ENCODE measurements around the gene TOMM20. TPM values are rescaled to one million over a fixed set of nuclear protein-coding genes. Genes with fewer than 3 reads are reported as not detected.

Gene TOMM20
- total and polyA plus RNA-seq, 2 donors (not counting 1 experiment from before 2014, with no cell fraction given), result 25.0 to 77.3 TPM

GRCh38 chr1:235133086-235133485 lies 4.4 kb upstream of the TOMM20 start:
- no peak overlapping the region for H3K4me3 Mint-ChIP-seq
- H3K27me3 Mint-ChIP-seq, result no peaks in the 10 kb centered on the region
- no peak for ATAC-seq (ENCODE audit: low read depth)
- H3K4me2 ChIP-seq (replicated peaks; ENCODE audit: low read depth, low read length, poor library complexity, severe bottlenecking), result no peak overlapping the region
- intact Hi-C loops (cut with micrococcal nuclease), result no loop called here
- H4K20me1 ChIP-seq (ENCODE audit: control insufficient read depth, insufficient read depth, low read length, poor library complexity, severe bottlenecking), result no peaks in the 10 kb centered on the region
- no peak overlapping the region for H3K27ac Mint-ChIP-seq
- peaks cover 13% of the 10 kb centered on the region for H3K79me2 ChIP-seq (ENCODE audit: control insufficient read depth, insufficient read depth, low read length)
- H3K9me3 ChIP-seq (ENCODE audit: control extremely low read depth in 1 of 3, control insufficient read depth in 2 of 3, insufficient read depth in 1 of 3, low read length in 2 of 3), result no peaks in the 10 kb centered on the region
- ChIA-PET CTCF (interaction anchor here (0.6 kb wide), 1 partner anchor 20 kb away, joined by 3 read pairs; no protein-coding TSS in a partner anchor), POLR2A (interaction anchor here (1.3 kb wide), 1 partner anchor 27 kb away, joined by 3 read pairs; the partner anchor contains the start of gene RBM34)
- no peak for DNase-seq
- H2AFZ ChIP-seq (ENCODE audit: insufficient read depth, low read depth, low read length, poor library complexity, severe bottlenecking), result no peak overlapping the region
- H3K27ac ChIP-seq (ENCODE audit: low read length in 2 of 2), result no peak overlapping the region
- no peak overlapping the region for H3K4me3 ChIP-seq (ENCODE audit: control extremely low read depth in 1 of 5, extremely low read depth in 1 of 5, insufficient read depth in 1 of 5, low read depth in 2 of 5, low read length in 4 of 5)
- H3K9me3 Mint-ChIP-seq (ENCODE audit: insufficient read depth), result no peaks in the 10 kb centered on the region
- peaks cover 0 to 4% of the 10 kb centered on the region in 2 donors for H3K4me1 ChIP-seq (ENCODE audit: control insufficient read depth in 2 of 2, insufficient read depth in 2 of 2, low read length in 2 of 2)
- peaks cover 10 to 48% of the 10 kb centered on the region in 2 experiments for H3K36me3 ChIP-seq (replicated peaks in 1 of 2; ENCODE audit: control extremely low read depth in 1 of 2, control insufficient read depth in 1 of 2, extremely low read depth in 1 of 2, insufficient read depth in 2 of 2, low read length in 1 of 2)
- peaks cover 7% of the 10 kb centered on the region for H3K4me1 Mint-ChIP-seq
- no peak overlapping the region for H3K9ac ChIP-seq (ENCODE audit: low read length)
- WGBS (ENCODE audit: insufficient coverage), result 100% methylated on average over 1 of the region's 3 CpGs
- TF ChIP-seq EZH2 (IDR thresholded peaks at IDR 0.05; ENCODE audit: borderline replicate concordance, insufficient read depth, low read depth, low read length, poor library complexity, severe bottlenecking), result no peak
- no peak for TF ChIP-seq CTCF (IDR thresholded peaks at IDR 0.05)
- H3K27me3 ChIP-seq (replicated peaks in 1 of 4; ENCODE audit: control extremely low read depth in 1 of 4, control insufficient read depth in 3 of 4, insufficient read depth in 4 of 4, low read length in 3 of 4), result no peaks in the 10 kb centered on the region

GRCh38 chr1:235131961-235132360 lies 3.3 kb upstream of the TOMM20 start:
- H3K4me1 ChIP-seq (ENCODE audit: control insufficient read depth in 2 of 2, insufficient read depth in 2 of 2, low read length in 2 of 2), result peaks cover 8 to 12% of the 10 kb centered on the region in 2 donors
- H3K36me3 ChIP-seq (replicated peaks in 1 of 2; ENCODE audit: control extremely low read depth in 1 of 2, control insufficient read depth in 1 of 2, extremely low read depth in 1 of 2, insufficient read depth in 2 of 2, low read length in 1 of 2), result peaks cover 8 to 37% of the 10 kb centered on the region in 2 experiments
- no peak overlapping the region for H3K27ac Mint-ChIP-seq
- no peaks in the 10 kb centered on the region for H3K9me3 ChIP-seq (ENCODE audit: control extremely low read depth in 1 of 3, control insufficient read depth in 2 of 3, insufficient read depth in 1 of 3, low read length in 2 of 3)
- CTCF ChIA-PET, result interaction anchor here (0.6 kb wide), 1 partner anchor 98 kb away, joined by 3 read pairs; no protein-coding TSS in a partner anchor
- H4K20me1 ChIP-seq (ENCODE audit: control insufficient read depth, insufficient read depth, low read length, poor library complexity, severe bottlenecking), result no peaks in the 10 kb centered on the region
- H3K4me3 Mint-ChIP-seq, result no peak overlapping the region
- 88% methylated on average over 3 of the region's 6 CpGs for WGBS (ENCODE audit: insufficient coverage)
- H3K27me3 ChIP-seq (replicated peaks in 1 of 4; ENCODE audit: control extremely low read depth in 1 of 4, control insufficient read depth in 3 of 4, insufficient read depth in 4 of 4, low read length in 3 of 4), result no peaks in the 10 kb centered on the region
- H3K79me2 ChIP-seq (ENCODE audit: control insufficient read depth, insufficient read depth, low read length), result peaks cover 24% of the 10 kb centered on the region
- no peaks in the 10 kb centered on the region for H3K27me3 Mint-ChIP-seq
- intact Hi-C loops (cut with micrococcal nuclease), result no loop called here
- H3K4me2 ChIP-seq (replicated peaks; ENCODE audit: low read depth, low read length, poor library complexity, severe bottlenecking), result no peak overlapping the region
- no peak overlapping the region for H2AFZ ChIP-seq (ENCODE audit: insufficient read depth, low read depth, low read length, poor library complexity, severe bottlenecking)
- peaks cover 17% of the 10 kb centered on the region for H3K4me1 Mint-ChIP-seq
- DNase-seq (no peak), ATAC-seq (ENCODE audit: low read depth) (no peak)
- no peak overlapping the region for H3K9ac ChIP-seq (ENCODE audit: low read length)
- H3K27ac ChIP-seq (ENCODE audit: low read length in 2 of 2), result no peak overlapping the region
- no peak overlapping the region for H3K4me3 ChIP-seq (ENCODE audit: control extremely low read depth in 1 of 5, extremely low read depth in 1 of 5, insufficient read depth in 1 of 5, low read depth in 2 of 5, low read length in 4 of 5)
- TF ChIP-seq EZH2 (IDR thresholded peaks at IDR 0.05; ENCODE audit: borderline replicate concordance, insufficient read depth, low read depth, low read length, poor library complexity, severe bottlenecking) (no peak), CTCF (IDR thresholded peaks at IDR 0.05) (no peak)
- POLR2A ChIA-PET, result interaction anchor here (1.3 kb wide), 1 partner anchor 28 kb away, joined by 3 read pairs; the partner anchor contains the start of gene RBM34
- H3K9me3 Mint-ChIP-seq (ENCODE audit: insufficient read depth), result no peaks in the 10 kb centered on the region

Measured in B cell (primary cell).